ENCODE results near the gene CYSLTR1. TPM values are rescaled to one million over a fixed set of nuclear protein-coding genes. Genes with fewer than 3 reads are reported as not detected.

CYSLTR1 gene
- total and polyA plus RNA-seq, 2 of the 4 experiments (the other 2 are of a cell fraction) = not detected

DNA sequence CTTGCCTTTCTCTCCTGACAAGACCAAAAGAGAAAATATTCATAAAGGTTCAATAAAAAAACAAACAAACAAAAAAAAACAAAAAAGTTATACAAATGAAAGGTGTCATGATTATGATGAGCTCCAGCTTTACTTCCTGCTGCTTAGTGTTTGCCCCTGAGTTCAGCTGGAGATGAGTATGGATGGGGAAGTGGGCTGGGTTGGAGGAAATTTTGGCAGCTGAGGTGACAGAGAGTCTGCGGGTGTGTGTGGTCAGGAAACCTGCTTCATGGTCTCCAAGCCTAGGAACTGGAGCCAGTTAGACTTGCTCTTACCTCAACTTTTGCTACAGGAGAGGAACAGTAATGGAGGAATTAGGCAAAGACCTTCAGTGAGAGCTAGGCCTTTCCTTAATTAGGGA, 4.3 kb upstream of the CYSLTR1 start:
- intact Hi-C loops (cut with micrococcal nuclease) = no loop called here

More for the DNA sequence above, 4.3 kb upstream of the CYSLTR1 start:
- Histone ChIP-seq H3K79me1 (ENCODE audit: low read depth in 1 of 2, low read length in 2 of 2) (no peaks in the 10 kb centered on the region), H3K18ac (ENCODE audit: low read depth, low read length) (no peak overlapping the region), H3K14ac (replicated peaks; ENCODE audit: low read depth, low read length) (no peak overlapping the region), H3K9ac (ENCODE audit: low read depth, low read length) (no peak overlapping the region), H3K36me3 (ENCODE audit: control insufficient read depth, insufficient read depth, low read length) (no peaks in the 10 kb centered on the region), H2AK5ac (ENCODE audit: low read depth, low read length) (no peak overlapping the region), H3K9me1 (ENCODE audit: insufficient read depth, low read length) (no peaks in the 10 kb centered on the region), H3K4ac (ENCODE audit: low read depth, low read length) (no peak overlapping the region), H3K9me3 (ENCODE audit: control insufficient read depth, insufficient read depth, low read length) (no peaks in the 10 kb centered on the region), H4K91ac (ENCODE audit: insufficient read depth, low read depth, low read length) (no peak overlapping the region), H3K56ac (ENCODE audit: extremely low read depth, insufficient read depth, low read length) (no peak overlapping the region), H3K4me2 (ENCODE audit: low read depth, low read length) (no peak overlapping the region), H2BK5ac (ENCODE audit: low read depth, low read length, poor library complexity, severe bottlenecking) (no peak overlapping the region), H4K5ac (ENCODE audit: low read depth, low read length) (no peak overlapping the region), H2AK9ac (replicated peaks; ENCODE audit: low read depth, low read length, poor library complexity) (no peak overlapping the region), H3K23ac (ENCODE audit: low read depth, low read length) (no peak overlapping the region), H3K4me3 (ENCODE audit: insufficient read depth, low read depth, low read length) (no peak overlapping the region), H2BK15ac (ENCODE audit: low read depth, low read length) (no peak overlapping the region), H4K20me1 (ENCODE audit: insufficient read depth, low read length) (no peaks in the 10 kb centered on the region), H3K4me1 (ENCODE audit: control insufficient read depth, insufficient read depth, low read length) (no peaks in the 10 kb centered on the region), H2BK20ac (ENCODE audit: low read depth, low read length) (no peak overlapping the region), H2AFZ (replicated peaks; ENCODE audit: low read length, poor library complexity) (no peak overlapping the region), H3K27me3 (ENCODE audit: control insufficient read depth, insufficient read depth, low read length) (no peaks in the 10 kb centered on the region), H3K27ac (ENCODE audit: insufficient read depth, low read length) (no peak overlapping the region), H4K8ac (ENCODE audit: low read depth in 2 of 2, low read length in 2 of 2) (no peak overlapping the region), H2BK120ac (ENCODE audit: low read depth, low read length) (no peak overlapping the region)
- in situ Hi-C loops (cut with MboI; ENCODE audit: low sequenced_read_pairs) = no loop called here
- ATAC-seq (ENCODE audit: low read depth) = no peak
- DNase-seq = no peak
- dilution Hi-C loops (cut with HindIII; ENCODE audit: low sequenced_read_pairs, unreplicated experiment) = no loop called here
- POLR2A ChIA-PET (ENCODE audit: unreplicated experiment) = no interaction called here
- no TSS peak for BruUV-seq (replicated peaks)
- CTCF ChIA-PET = no interaction called here
- no CpG with 5 or more reads among the region's 1 CpG for WGBS, 2 experiments (ENCODE audit: extremely low coverage in 2 of 2, insufficient read length in 1 of 2)
- no peak for TF ChIP-seq BHLHE40 (IDR thresholded peaks at IDR 0.05; ENCODE audit: low read depth, low read length)
- TF ChIP-seq MAZ (IDR thresholded peaks at IDR 0.05; ENCODE audit: borderline replicate concordance, low read depth, low read length) = no peak
- TF ChIP-seq MAFK (IDR thresholded peaks at IDR 0.05; ENCODE audit: low read depth, low read length) = no peak
- TF ChIP-seq, protein P1, sequence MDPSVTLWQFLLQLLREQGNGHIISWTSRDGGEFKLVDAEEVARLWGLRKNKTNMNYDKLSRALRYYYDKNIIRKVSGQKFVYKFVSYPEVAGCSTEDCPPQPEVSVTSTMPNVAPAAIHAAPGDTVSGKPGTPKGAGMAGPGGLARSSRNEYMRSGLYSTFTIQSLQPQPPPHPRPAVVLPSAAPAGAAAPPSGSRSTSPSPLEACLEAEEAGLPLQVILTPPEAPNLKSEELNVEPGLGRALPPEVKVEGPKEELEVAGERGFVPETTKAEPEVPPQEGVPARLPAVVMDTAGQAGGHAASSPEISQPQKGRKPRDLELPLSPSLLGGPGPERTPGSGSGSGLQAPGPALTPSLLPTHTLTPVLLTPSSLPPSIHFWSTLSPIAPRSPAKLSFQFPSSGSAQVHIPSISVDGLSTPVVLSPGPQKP (IDR thresholded peaks at IDR 0.05; ENCODE audit: borderline replicate concordance, low read depth, low read length) = no peak
- no peak for TF ChIP-seq RCOR1 (IDR thresholded peaks at IDR 0.05; ENCODE audit: insufficient replicate concordance, low read length)
- TF ChIP-seq RFX5 (IDR thresholded peaks at IDR 0.05; ENCODE audit: low read depth, low read length) = no peak
